Panc1 (cell line): ENCODE measurements around the gene CDKN1C.

Experiments
- POLR2AphosphoS5 ChIP-seq: IDR thresholded peaks from 2 replicates; pipeline ENCODE4 v1.6.1; 2012; ENCODE audit warnings: mild to moderate bottlenecking, low read depth, low read length, moderate library complexity
- SIN3A ChIP-seq: IDR thresholded peaks from 2 replicates; pipeline ENCODE4 v1.6.1; 2012; ENCODE audit warnings: low read depth, mild to moderate bottlenecking, low read length, moderate library complexity, borderline replicate concordance; ENCODE audit not compliant: insufficient read depth
- TF ChIP-seq, protein P1 (sequence below): fragments of 450-650 bp; IDR thresholded peaks from 2 replicates; pipeline ENCODE4 v1.5.1; 2017; ENCODE audit warnings: mild to moderate bottlenecking
- TF ChIP-seq, protein P2 (sequence below), 2 experiments: IDR thresholded peaks; 2 replicates each; pipeline ENCODE4 v1.6.1; 2011 to 2012; ENCODE audit warnings: low read depth in 2 of 2, control low read depth in 1 of 2, low read length in 1 of 2, mild to moderate bottlenecking in 1 of 2, moderate library complexity in 1 of 2; ENCODE audit not compliant: insufficient read depth in 1 of 2

DNA sequence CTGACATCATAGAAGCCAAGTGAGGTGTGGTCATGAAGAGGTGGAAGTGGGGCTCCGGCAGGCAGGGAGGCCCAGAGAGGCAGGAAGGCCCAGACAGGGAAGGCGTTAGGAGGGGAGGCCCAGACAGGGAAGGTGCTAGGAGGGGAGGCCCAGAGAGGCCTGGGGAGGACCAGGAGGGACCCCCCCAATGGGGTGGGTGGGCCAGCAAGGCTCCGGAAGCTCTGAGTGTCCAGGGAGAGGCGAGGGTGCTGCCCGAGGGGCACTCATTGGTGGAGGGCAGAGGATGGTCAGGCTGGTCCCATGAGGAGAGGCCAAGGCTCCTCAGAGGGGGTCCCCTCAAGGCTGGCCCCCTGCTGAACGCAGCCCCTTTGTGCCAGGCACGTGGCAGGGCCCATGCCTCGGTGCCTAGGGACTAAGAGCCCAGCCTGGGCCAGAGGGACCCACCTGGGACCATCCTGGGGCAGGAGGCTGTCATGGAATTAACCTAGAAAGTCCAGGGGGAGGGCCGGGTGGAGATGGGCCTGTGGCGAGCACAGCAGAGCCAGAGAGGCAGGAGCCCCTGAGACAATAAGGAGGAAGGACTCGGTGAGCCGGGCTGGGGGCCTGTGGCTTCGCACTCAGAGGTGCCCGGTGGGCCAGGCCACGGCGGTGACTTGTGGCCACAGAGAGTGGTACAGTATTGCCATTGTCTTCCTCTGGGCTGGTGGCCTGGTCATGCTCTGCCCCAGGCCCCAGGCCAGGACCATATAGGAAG is 31.5 kb upstream of the CDKN1C start:
- TF ChIP-seq, protein P1, sequence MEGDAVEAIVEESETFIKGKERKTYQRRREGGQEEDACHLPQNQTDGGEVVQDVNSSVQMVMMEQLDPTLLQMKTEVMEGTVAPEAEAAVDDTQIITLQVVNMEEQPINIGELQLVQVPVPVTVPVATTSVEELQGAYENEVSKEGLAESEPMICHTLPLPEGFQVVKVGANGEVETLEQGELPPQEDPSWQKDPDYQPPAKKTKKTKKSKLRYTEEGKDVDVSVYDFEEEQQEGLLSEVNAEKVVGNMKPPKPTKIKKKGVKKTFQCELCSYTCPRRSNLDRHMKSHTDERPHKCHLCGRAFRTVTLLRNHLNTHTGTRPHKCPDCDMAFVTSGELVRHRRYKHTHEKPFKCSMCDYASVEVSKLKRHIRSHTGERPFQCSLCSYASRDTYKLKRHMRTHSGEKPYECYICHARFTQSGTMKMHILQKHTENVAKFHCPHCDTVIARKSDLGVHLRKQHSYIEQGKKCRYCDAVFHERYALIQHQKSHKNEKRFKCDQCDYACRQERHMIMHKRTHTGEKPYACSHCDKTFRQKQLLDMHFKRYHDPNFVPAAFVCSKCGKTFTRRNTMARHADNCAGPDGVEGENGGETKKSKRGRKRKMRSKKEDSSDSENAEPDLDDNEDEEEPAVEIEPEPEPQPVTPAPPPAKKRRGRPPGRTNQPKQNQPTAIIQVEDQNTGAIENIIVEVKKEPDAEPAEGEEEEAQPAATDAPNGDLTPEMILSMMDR, result no peak
- TF ChIP-seq, protein P2, sequence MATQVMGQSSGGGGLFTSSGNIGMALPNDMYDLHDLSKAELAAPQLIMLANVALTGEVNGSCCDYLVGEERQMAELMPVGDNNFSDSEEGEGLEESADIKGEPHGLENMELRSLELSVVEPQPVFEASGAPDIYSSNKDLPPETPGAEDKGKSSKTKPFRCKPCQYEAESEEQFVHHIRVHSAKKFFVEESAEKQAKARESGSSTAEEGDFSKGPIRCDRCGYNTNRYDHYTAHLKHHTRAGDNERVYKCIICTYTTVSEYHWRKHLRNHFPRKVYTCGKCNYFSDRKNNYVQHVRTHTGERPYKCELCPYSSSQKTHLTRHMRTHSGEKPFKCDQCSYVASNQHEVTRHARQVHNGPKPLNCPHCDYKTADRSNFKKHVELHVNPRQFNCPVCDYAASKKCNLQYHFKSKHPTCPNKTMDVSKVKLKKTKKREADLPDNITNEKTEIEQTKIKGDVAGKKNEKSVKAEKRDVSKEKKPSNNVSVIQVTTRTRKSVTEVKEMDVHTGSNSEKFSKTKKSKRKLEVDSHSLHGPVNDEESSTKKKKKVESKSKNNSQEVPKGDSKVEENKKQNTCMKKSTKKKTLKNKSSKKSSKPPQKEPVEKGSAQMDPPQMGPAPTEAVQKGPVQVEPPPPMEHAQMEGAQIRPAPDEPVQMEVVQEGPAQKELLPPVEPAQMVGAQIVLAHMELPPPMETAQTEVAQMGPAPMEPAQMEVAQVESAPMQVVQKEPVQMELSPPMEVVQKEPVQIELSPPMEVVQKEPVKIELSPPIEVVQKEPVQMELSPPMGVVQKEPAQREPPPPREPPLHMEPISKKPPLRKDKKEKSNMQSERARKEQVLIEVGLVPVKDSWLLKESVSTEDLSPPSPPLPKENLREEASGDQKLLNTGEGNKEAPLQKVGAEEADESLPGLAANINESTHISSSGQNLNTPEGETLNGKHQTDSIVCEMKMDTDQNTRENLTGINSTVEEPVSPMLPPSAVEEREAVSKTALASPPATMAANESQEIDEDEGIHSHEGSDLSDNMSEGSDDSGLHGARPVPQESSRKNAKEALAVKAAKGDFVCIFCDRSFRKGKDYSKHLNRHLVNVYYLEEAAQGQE (IDR thresholded peaks at IDR 0.05; ENCODE audit: insufficient read depth in 1 of 2, low read depth in 2 of 2, low read length in 1 of 2), result no peak
- no peak for TF ChIP-seq POLR2AphosphoS5
- no peak for TF ChIP-seq SIN3A
